ENCODE data around the gene MPHOSPH8.
A peak's percentile ranks its signal among the peaks of the same experiment; 100 is the strongest.

MPHOSPH8 gene

DNA sequence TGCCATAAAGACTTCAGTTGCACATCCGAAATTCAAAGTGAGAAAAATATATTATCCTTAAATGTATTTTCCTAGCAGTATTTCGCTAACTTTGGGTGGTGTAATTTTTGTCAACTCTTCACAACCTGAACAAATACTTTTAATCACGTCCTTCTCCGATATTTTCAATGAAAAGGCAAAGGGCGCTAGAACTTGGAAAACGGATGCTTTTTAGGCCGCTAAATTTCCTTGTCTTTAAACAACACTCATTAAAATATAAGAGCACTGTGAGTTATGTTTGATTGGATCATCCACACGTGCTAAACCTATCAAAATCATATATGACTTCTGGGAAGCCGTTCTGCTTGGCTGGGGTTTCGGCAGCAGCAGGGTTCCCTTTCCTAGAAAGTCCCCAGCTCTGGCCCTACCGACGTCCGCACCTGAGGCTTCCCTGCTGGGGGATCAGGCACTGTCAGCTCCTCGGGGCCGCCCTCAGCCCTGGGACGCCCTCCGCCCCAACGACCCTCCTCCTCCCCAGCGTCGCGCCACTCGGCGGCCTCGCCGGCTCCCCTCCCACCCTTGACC is 462 bp upstream of the MPHOSPH8 start:
- no peak for DNase-seq

DNA sequence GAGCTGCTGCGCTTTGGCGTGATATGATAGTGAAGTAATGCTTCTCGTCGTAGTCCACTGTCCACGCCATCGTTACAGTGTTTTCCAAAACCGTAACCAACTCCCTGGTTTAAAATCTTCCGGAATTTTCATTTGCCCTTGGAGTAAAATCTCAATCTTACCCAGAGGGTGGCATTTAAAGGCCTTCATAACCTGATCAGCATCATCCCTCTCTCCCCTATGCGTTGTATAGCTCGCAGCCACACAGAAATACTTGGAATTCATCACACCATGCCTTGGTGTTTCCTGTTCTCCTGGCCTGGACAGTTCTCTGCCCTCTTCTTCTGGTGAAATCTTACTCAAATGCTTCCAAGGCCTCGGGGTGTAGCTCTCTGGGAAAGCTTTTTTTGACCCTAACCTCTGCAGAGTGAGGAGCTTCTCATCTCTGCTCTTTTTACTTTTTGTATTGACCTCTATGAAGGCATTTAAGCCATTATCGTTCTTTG is 839 bp downstream of the MPHOSPH8 start:
- no peak for DNase-seq

DNA sequence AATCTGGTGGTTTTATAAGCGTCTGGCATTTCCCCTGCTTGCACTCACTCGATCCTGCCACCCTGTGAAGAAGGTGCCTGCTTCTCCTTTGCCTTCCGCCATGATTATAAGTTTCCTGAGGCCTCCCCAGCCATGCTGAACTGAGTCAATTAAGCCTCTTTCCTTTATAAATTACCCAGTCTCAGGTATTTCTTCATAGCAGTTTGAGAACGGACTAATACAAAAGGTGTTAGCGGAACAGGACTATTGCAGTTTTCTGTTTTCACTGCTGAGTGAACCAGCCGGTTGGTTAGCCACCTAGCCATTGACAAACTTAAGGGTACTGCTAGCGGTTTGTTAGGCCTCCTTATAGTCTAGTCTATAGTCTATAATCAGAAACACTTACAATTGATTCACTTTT is 2.5 kb downstream of the MPHOSPH8 start:
- DNase-seq, result peak in 1 of 2 donors; percentile 3

DNA sequence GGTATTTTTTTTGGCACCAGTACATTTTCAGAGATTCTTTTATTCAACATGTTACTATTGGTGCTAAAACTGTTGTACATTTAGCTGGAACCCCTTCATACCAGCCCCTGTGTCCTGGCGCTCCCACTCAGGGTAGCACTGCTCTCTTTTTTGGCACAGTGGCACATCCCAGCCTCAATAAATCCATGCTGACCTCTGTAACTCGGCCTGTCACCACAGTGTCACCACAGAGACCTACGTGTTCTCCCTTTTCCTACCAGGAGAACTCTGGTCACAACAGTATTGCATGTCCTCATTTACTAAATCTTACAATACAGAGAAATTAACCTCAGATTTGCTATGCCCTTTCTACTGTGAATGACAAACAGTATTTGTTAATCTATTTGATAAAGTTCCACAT is 10.2 kb downstream of the MPHOSPH8 start:
- DNase-seq, result no peak

DNA sequence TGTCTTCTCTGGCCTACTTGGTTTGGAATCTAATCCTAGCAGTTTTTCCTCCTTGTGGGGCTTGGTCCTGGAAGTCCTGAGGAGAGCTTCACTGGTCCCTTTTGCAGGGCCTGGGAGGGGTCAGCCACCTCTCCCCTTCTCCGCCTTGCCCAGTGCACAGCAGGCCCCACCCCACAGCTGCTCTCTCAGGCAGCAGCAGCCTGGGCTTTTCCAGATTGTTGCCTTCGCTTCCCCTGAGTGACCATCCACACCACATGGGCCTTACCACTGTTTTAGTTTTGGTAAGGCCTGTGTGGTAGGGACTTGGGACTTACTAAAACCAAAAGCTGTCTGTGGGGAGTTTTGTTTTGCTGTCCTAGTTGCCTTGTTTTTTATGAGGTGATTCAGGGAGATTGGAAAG is 11.5 kb downstream of the MPHOSPH8 start:
- no peak for DNase-seq

DNA sequence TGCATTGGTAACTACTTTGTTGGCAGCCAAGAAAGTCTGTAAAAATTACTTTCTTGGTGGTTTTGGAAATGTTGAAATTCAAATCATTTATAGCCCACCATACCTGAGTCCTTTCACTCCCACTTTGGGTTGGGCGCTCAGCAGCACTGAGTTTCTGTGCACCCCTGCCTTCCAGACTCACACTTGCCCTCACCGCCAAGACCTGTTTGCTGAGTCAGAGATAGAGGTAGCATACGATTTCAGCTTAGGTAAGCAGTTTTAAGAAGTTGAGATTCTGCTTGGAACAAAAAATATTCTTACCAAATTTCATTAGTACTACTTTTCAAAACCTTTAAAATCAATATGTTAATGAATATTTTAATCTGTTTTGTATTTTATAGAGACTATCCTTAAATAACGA is 12.6 kb downstream of the MPHOSPH8 start:
- no peak for DNase-seq

DNA sequence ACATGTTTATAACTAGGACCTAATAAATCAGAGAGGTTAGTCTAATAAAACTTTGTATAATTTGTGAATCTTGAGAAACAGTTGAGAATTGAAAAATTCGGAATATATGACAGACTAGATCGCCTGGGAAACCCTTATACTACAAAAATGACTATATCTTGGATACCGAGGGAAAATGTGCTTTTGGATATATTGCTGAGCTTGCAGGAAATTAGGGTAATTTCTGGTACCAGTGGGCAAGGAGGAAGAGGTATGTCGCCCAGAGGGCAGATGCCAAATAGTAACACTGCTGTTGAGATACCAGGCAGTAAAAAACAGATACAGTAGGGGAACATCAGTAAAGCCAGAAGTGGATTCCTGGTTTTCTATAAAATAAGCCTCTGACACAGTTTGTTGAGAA is 17.3 kb downstream of the MPHOSPH8 start:
- no peak for DNase-seq

DNA sequence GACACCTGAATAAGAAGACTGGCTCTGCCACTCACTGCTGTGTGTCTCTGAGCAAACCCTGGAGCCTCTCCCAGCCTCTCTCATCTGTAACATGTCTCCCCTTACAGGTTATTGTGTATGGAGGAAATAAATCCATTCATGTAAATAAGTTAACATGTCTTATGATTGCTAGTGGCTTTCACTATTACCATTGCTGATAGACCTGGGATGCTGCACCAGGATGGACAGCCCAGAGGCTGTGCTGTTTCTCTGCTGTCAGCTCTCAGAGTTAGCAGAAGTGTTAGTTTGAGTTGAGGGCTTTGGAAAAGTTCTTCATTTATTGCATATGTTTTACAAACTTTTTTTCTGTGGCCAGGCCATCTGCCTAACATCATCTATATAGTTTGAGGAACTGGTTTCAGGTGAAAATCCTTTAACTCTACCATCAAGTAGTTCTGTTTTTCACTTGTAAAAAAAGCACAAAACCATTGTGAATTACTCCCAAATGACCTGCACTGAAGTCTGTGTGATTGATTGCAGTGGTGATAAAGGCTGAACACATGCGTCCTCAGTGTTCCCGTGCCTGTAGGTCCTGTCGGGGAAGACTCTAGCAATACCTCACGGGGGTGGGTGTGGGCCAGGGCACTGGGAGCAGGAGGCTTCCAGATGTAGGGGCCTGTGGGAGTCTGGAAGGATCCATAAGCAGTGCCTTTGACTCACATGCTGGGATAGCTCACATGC is 24.6 kb downstream of the MPHOSPH8 start:
- DNase-seq, result no peak

DNA sequence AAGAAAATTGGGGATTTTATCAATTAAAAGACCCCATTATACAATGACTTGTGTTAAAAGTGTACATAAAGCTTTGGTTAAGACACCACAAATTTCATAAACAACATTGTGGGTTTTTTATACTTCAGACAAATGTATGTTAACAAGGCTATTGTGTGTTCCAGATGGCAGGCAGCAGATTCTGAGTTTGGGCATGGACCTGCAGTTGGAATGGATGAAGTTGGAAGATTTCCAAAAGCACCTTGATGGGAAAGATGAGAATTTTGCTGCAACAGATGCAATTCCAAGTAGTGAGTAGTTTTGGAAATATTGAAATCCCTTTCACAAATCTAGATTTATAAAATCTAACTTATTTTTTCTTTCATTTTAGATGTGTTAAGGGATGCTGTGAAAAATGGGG is 25.4 kb downstream of the MPHOSPH8 start:
- DNase-seq, result no peak

DNA sequence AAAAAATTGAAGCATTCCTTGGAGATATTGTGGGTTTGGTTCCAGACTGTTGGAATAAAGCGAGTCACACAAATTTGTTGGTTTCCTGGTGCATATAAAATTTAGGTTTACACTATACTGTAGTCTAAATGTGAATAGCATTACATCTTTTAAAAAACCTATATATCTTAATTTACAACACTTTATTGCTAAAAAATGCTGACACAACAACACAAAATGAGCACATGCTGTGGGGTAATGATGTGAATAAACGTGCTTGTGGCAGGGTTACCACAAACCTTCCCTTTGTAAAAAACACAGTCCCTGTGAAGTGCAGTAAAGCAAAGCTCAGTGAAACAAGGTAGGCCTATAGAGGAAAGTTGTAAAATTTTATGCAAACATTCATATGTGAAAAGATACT is 27.7 kb downstream of the MPHOSPH8 start:
- DNase-seq, result no peak

DNA sequence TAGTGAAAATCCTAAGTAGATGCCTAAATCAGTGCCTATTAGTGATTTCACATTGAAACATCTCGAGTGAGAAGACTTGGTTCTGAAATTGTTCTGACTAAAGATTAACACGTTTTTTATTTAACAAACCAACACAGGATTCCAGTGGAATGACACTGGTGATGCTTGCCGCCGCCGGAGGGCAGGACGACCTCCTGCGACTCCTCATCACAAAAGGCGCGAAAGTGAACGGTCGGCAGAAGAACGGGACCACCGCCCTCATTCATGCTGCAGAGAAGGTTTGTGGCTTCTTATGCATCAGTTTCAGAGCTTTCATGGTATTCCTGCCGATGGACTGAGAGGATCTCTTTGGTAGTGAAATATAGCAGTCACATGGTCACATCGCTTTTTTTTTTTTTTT is 28.1 kb downstream of the MPHOSPH8 start:
- DNase-seq, result no peak

DNA sequence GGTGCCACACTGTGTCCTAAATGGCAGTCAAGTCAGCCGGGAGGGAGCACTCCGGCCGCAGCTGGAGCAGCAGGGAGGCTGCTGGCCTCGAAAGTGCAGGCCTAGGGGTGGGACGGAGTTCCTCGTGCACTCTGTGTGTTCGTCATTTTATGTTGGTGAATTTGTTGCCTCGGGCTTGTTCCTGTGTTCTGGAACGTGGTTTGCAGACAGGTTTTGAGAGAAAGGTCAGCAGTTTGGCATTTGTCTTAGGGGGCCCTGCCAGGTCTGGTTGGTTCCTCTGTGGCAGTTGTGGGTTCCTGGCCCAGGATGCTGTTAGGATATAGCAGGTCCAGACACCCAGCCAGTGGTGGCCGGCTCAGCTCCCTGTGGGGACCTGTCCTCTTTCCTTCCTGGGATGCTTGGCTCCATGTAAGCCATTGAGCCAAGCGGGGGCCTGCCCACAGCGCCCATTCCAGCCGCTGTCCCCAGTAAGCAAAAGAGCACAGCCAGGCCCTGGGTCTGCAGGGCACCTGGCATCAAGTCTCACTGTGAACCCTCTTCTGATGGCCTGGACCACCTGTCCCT is 30.0 kb downstream of the MPHOSPH8 start:
- DNase-seq, result no peak

DNA sequence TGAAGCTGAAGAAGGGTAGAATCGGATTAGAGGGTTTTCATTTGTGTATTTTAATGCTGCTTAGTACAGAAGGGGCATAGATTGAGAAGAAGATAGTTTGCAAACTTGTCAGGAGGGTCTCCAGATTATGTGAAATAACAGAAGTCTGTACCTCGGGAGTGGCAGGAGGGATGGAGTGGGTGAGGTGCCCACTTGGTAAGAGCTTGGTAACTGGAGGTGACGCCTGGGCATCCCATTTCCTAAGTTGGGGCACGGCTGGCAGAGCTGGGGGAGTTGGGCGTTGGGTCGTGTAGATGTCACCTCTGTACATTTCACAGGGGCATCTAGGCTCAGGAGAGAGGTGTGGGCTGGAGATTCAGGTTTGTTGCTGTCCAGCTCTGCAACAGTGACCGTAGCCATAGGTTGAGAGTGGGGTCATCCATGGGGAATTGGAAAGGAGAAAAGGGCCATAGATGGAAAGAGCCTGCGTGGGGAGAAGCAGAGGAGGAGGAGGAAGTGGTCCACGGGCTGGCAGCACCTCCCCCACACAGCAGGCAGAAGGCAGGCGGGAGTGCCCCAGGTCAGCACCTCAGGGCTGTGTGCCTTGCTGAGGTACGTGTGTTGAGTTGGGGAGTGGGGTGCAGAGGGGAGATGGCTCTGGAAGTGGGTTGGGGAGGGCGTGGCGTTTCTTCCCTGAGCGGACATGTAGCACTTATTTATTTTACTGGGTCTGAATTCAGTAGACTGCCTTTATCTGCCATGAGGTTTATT is 31.2 kb downstream of the MPHOSPH8 start:
- DNase-seq, result no peak

DNA sequence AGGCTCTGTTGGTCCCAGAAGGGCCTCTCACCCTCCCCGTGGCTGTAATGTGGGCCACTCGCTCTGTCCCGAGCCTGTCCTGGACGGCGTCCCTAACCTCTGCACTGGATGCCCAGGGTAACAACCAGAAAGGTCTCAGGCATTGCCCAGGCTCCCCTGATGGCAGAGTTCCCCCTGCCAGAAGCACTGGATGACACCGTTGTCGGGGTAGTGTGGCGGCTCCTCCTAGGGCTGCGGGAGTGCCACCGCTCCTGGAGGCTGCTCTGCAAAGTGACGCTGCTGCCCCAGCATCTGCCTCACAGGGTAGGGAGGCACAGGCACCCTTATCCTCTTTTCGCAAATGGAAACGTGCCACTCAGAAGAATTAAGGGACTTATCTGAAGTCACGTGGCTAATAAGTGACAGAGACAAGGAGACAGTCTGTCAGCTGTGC is 32.0 kb downstream of the MPHOSPH8 start:
- no peak for DNase-seq

DNA sequence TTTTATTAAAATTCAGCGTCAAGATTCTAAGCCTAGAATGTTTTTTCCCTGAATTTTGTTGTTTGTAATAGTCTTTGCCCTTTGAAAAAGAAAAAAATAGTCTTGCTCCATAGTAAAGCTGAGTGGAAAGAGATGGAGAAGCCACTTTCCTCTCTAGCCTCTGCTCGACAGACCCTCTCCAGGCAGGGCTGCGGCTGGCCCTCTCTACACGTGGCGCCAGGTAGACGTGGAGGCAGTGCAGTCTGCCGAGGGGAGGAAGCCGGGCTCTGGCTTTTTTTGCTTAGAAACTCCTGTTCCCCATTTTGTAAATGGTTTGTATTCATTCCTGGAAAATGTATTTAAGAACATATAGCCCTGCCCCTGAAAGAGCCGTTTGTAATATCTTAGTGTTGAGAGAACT is 35.3 kb downstream of the MPHOSPH8 start:
- DNase-seq, result no peak

DNA sequence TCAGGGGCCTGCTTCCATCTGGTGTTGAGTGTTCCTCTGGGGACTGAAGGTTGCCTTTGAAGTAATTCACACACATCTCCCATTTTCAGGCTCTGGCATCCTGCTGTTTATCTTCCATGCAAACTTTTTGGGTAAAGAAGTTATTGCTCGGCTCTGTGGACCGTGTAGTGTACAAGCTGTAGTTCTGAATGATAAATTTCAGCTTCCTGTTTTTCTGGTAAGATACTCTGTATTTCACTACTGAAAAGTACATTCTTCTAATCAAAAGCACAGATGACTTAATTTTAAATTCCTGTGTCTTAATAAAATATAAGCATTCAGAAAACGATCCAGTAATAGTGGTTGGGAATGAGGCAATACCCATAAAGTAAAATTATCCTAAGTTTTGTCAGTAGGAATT is 36.7 kb downstream of the MPHOSPH8 start:
- no peak for DNase-seq

DNA sequence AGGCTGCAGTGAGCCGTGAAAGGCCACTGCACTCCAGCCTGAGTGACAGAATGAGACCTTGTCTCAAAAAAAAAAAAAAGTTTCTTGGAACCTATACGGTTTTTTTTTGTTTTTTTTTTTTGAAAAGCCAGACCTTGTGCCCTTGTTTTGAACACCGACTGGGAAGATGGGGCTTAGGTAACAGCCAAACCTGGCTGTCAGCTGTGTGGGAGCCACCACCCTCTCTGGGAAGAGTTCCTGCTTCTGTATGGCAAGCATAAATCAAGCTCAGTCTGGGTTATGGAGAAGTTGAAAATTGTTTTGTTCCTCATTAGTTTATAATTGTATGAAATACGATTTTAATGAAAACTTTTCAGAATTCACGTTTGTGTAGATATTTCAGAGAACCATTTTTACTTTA is 39.5 kb downstream of the MPHOSPH8 start:
- no peak for DNase-seq

DNA sequence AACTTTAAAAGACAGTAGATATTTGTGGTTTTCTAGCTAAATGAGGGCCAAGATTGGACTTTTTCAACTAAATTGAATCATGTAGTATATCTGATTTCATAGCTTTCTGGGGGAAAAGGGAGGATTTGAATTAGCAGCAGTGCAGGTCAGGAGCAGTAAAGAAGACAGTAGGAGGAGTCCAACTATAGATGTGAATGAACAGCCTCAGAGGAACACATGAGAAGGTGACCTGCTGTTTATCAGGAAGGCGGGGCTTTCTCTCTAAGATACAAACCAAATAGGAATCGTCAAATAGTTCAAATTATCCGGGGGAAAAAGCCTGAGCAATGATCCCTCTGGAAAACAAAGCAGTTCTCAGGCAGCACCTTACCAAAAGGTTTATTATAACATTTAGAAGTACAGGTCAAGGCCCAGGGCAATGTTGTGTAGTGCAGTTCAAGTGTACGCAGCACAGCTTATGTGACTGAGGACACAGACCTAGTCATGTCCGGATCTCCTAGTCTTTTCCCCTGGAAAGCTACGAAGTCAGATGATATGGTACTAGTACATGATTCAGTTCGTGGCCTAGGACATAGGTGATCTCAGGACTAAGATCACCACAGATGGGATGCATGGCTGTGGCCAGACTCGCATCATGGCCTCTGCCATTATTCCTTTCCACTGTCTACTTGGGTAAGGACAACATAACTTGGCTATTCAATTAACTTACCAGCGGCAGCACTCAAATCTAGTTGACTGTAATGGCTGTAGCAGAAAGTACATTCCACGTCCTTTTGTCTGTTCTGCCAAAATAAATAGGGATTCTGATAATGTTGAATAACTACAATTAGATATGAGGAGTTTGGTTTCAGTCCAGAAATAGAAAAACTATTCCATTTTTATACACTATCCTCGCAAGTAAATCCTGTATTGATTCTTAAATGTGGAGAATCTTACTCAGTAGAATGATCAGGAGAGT is 40.3 kb downstream of the MPHOSPH8 start:
- DNase-seq, result no peak

DNA sequence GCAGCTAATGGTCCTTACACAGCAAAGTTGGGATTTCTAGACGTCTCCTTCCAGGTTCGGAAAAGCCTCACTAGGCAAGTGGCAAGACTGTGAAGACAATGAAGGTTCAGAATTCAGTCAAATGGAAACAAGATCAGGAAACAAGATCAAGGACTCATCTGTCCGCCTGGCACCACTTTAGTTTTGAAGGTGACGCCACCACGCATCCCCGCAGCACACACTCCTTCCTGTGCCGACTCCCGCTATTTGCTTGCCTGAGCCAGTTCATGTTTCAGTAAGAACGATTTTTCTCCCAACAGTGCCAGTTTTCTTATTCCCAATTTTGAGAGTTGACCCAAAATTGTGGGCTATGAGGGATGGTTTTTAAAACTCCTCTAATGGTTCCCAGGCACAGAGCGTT is 41.4 kb downstream of the MPHOSPH8 start:
- DNase-seq, result no peak

DNA sequence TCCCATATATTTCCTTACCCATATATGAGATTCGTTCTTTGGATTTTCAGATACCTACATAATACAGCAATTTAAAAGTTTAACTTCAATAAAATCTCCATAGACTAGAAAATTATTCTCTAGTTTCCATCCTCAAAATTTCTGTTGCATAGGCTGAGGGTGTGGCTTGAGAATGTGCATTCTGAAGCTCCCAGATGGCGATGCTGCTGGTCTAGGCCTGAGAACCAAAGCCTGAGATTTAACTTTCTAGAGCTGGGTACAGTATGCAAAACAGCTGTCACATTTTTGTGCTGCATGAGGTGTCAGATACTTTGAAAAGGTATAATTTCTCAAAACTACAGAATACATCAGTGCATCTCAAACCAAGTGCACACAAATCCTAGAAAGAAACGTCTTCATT is 42.7 kb downstream of the MPHOSPH8 start:
- DNase-seq, result no peak

DNA sequence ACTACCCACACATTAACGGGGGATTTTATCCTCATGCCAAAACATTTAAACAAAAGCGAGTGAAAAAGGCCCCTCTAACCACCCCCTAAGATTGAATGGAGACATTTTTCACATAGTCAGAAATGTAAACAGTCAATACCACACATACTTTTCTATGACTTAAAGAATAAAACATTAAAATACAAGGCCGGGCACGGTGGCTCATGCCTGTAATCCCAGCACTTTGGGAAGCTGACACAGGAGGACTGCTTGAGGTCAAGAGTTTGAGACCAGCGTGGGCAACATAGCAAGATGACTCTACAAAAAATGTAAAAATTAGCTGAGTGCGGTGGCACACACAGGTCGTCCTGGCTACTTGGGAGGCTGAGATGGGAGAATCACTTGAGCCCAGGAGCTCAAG is 47.3 kb downstream of the MPHOSPH8 start:
- DNase-seq, result no peak

DNA sequence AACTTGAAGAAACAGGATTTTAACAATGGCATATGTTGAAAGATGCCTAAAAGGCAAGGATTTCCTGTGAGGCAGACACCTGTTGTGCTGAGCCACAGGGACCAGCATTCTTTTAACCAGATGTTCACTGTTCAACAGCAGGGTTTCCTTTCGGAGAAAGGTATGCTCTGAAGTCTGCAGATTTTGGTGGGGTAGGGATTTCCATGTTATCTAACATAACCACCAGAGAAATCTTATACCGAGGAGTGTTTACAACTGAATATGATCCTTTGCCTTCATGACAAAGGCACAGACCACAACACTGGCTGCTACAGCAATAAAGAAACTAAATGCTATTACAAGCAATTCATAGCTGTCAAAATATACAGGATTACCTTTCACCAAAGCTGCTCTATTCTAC is 48.1 kb downstream of the MPHOSPH8 start:
- no peak for DNase-seq

DNA sequence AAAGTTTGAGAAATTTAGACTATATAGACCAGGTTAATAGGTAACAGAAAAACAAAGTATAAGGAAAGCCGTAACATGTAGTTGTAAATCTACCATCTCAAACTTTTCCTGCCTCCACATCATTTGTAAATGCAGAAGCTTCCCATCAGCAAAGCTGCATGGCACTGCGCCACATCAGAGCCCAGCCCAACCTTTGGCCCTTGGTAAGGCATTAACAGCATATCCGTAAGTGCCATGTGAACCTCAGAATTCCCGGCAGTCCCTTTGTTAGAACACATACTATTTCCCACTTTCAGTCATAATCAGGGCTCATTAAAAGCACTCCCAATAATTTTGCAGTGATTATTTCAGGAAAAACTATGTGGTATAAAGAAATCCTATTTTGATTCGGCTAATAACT is 51.6 kb downstream of the MPHOSPH8 start:
- no peak for DNase-seq
